ENCODE measurements around the gene NEDD1. TPM values are rescaled to one million over a fixed set of nuclear protein-coding genes. Genes with fewer than 3 reads are reported as not detected.

NEDD1 gene
- total RNA-seq, 6 donors from 2014 or later: 9.1 to 21.4 (median 12.7) TPM

GRCh38 chr12:96876966-96877365 is 30.1 kb upstream of the NEDD1 start:
- Histone ChIP-seq H3K4me1 (no peaks in the 10 kb centered on the region), H3K27me3 (no peaks in the 10 kb centered on the region), H3K36me3 (no peaks in the 10 kb centered on the region), H3K4me3 (no peak overlapping the region), H3K9me3 (no peaks in the 10 kb centered on the region), H3K27ac (no peak overlapping the region)
- DNase-seq: no peak
- no peak for TF ChIP-seq POLR2AphosphoS5 (IDR thresholded peaks at IDR 0.05)
- TF ChIP-seq EP300 (IDR thresholded peaks at IDR 0.05): no peak
- no peak for TF ChIP-seq POLR2A (IDR thresholded peaks at IDR 0.05)
- TF ChIP-seq CTCF (IDR thresholded peaks at IDR 0.05): no peak
- no peak for ATAC-seq (ENCODE audit: low FRiP score in 2 of 2)
- 89 to 94% methylated on average over 3 of the region's 3 CpGs for WGBS, 2 donors

GRCh38 chr12:96878704-96879103 is 28.4 kb upstream of the NEDD1 start:
- Histone ChIP-seq H3K4me1 (no peaks in the 10 kb centered on the region), H3K4me3 (no peak overlapping the region), H3K27ac (no peak overlapping the region), H3K9me3 (no peaks in the 10 kb centered on the region), H3K27me3 (no peaks in the 10 kb centered on the region), H3K36me3 (no peaks in the 10 kb centered on the region)
- DNase-seq: no peak
- no peak for ATAC-seq (ENCODE audit: low FRiP score in 2 of 2)
- TF ChIP-seq POLR2AphosphoS5 (IDR thresholded peaks at IDR 0.05): no peak
- no peak for TF ChIP-seq EP300 (IDR thresholded peaks at IDR 0.05)
- no peak for TF ChIP-seq POLR2A (IDR thresholded peaks at IDR 0.05)
- TF ChIP-seq CTCF (IDR thresholded peaks at IDR 0.05): no peak
- 65 to 79% methylated on average over 1 of the region's 1 CpG for WGBS, 2 donors

GRCh38 chr12:96879301-96879700 is 27.8 kb upstream of the NEDD1 start:
- Histone ChIP-seq H3K36me3 (no peaks in the 10 kb centered on the region), H3K4me1 (no peaks in the 10 kb centered on the region), H3K27ac (no peak overlapping the region), H3K4me3 (no peak overlapping the region), H3K9me3 (no peaks in the 10 kb centered on the region), H3K27me3 (no peaks in the 10 kb centered on the region)
- DNase-seq: no peak
- no peak for TF ChIP-seq POLR2AphosphoS5 (IDR thresholded peaks at IDR 0.05)
- peak; percentile 6 to 41 for ATAC-seq (ENCODE audit: low FRiP score in 2 of 2)
- 53 to 80% methylated on average over 4 of the region's 4 CpGs for WGBS, 2 donors

- Histone ChIP-seq H3K4me1 (no peaks in the 10 kb centered on the region), H3K27ac (no peak overlapping the region), H3K27me3 (no peaks in the 10 kb centered on the region), H3K9me3 (no peaks in the 10 kb centered on the region), H3K36me3 (no peaks in the 10 kb centered on the region), H3K4me3 (no peak overlapping the region)
- 78 to 87% methylated on average over 3 of the region's 3 CpGs for WGBS, 2 donors
- TF ChIP-seq CTCF (IDR thresholded peaks at IDR 0.05) (no peak), POLR2AphosphoS5 (IDR thresholded peaks at IDR 0.05) (no peak), POLR2A (IDR thresholded peaks at IDR 0.05) (no peak), EP300 (IDR thresholded peaks at IDR 0.05) (no peak)
- ATAC-seq (ENCODE audit: low FRiP score in 2 of 2): no peak
- DNase-seq: no peak
Measured at GRCh38 chr12:96880220-96880619, 26.8 kb upstream of the NEDD1 start.

- H3K4me1 ChIP-seq: no peaks in the 10 kb centered on the region
- TF ChIP-seq EP300 (IDR thresholded peaks at IDR 0.05) (no peak), POLR2A (IDR thresholded peaks at IDR 0.05) (no peak), CTCF (IDR thresholded peaks at IDR 0.05) (no peak), POLR2AphosphoS5 (IDR thresholded peaks at IDR 0.05) (no peak)
- no peak for ATAC-seq (ENCODE audit: low FRiP score in 2 of 2)
Measured at GRCh38 chr12:96881608-96882007, 25.4 kb upstream of the NEDD1 start.

More at GRCh38 chr12:96881608-96882007, 25.4 kb upstream of the NEDD1 start:
- Histone ChIP-seq H3K9me3 (no peaks in the 10 kb centered on the region), H3K36me3 (no peaks in the 10 kb centered on the region), H3K27me3 (no peaks in the 10 kb centered on the region), H3K27ac (no peak overlapping the region), H3K4me3 (no peak overlapping the region)
- DNase-seq: no peak
